Stimulated activated naive CD4-positive, alpha-beta T cell (primary cell): ENCODE measurements around the gene TUBB8.
A peak's percentile ranks its signal among the peaks of the same experiment; 100 is the strongest.
"Not testable (repeated sequence)": the region's sequence is repeated elsewhere in the genome, so short reads cannot be mapped to it uniquely, and the experiment has no call there.

Source experiments
- DNase-seq, 6 experiments: peaks; one replicate each; lab custom pipeline; 2025; lab: John Stamatoyannopoulos, UW

The TUBB8 gene

DNA sequence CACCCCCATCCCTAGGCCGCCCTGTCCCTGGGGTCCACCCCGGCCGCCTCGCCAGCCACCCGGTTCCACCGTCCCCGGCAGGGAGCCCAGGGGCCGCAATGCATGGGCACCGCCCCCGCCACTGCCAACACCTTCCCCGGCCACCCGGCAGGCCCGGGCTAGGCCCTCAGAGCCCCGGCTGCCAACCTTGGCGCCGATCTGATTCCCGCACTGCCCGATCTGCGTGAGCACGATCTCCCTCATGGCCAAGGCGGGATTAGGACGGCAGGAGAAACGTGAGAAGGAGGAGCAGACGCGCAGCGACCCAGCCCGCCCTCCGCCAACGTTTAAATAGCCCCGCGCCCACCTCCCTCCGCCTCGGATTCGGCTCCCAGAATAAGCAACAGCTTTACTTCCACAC lies at the start of gene TUBB8:
TSS of gene TUBB8 (minus strand) at position 301 of the 400 bp plus-strand sequence. CDS start at position 243, 58 bp downstream.
- DNase-seq: no peak

DNA sequence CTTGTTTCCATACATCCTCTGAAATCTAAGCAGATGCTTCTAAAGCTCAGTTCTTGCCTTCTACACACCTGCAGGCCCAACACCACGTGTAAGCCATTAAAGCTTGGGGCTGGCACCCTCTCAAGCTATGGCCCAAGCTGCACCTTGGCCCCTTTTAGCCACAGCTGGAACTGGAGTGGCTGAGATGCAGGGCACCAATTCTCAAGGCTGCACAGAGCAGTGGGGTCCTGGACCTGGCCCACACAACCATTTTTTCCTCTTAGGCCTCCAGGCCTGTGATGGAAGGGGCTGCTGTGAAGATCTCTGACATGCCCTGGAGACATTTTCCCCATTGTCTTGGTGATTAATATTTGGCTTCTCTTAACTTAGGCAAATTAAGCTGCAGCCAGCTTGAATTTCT lies 47.4 kb upstream of the TUBB8 start:
- no peak for DNase-seq

DNA sequence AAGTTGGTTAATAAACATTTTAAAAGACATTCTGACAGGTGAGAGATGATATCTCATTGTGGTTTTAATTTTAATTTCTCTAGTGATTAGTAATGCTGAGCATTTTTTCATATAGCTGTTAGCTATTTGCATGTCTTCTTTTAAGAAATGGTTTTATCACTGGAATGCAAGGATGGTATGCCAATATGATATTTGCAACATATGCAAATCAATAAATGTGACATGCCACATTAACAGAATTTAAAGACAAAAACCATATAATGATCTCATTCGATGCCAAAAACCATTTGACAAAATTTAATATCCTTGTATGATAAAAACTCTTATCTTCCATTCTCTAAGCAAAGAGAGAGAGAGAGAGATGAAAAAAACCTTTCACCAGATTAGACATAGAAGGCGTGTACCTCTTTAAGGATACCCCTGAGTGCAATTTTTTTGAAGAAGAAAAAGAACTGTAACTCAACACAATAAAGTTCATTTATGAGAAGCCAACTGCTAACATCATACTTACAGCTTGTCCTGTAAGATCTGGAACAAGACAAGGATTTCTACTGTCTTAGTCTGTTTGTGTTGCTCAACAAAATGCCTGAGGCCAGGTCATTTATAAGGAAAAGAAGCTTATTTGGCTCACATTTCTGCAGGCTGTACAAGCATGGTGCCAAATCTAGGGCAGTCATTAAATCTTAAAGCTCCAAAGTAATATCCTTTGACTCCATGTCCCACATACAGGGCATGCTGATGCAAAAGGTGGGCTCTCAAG lies 46.4 kb upstream of the TUBB8 start:
- no peak for DNase-seq

DNA sequence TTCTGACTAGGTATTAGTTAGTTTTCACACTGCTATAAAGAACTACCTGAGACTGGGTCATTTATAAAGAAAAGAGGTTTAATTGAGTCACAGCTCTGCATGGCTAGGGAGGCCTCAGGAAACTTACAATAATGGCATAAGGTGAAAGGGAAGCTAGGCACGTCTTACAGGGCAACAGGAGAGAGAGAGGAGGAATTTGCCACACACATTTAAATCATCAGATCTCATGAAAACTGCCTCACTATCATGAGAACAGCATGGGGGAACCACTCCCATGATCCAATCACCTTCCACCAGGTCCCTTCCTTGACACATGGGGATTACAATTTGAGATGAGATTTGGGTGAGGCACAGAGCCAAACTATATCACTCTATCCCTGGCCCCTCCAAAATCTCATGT lies 45.5 kb upstream of the TUBB8 start:
- no peak for DNase-seq

DNA sequence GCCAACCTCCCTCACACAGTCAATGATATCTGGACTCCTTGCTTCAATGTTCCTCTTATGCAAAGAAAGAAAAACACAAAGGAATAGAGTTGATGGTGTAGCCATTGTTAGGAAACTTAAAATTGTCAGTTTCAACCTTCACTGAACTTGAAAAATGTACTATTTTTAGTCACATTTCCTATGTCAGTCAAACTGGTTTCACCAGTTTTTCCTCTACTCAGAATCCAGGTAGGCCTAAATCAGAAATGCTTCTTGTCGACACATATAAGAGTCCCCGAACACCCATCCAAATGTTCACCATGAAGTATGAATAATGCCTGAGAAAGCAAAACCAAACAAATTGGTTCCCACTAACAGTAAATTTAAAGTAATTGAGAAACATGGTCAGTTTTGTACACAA lies 43.8 kb upstream of the TUBB8 start:
- no peak for DNase-seq

DNA sequence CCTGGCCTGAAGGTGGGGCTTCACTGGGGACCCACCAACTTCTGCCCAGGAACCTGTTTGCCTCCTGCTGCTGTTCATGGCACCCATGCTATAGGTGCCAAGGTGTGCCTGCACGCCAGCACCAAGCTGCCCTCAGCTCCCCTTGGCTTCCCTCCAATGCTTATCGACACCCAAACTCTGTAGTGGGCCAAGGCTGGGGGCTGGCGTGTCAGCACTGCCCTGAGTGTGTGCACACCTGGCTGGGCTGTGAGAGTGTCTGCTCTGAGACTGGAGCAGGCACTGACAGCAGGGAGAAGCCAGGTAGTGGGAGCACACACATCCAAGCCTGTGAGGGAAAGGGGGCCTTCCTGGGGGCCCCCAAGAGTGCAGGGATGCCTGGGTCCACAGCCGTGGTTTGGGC lies 43.1 kb upstream of the TUBB8 start:
- no peak for DNase-seq

DNA sequence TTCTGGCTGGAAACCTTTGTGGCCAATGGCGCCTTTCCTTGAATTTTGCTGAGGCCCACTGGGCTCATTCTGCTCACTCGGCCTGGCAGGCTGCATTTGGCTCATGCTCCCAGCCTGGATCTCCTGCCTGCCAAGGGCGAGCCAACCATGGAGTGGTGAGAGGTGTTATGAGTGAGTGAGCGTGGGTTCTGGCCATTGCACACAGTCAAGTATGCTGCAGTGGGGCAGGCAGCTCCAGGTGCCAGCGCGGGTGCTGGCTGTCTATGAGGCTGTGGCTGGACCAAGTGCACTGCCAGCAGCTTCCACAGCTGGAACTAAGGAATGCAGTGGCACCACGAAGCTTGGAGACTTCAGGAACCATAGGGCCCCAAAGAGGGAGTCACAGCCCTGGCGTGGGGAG lies 42.2 kb upstream of the TUBB8 start:
- DNase-seq: no peak

DNA sequence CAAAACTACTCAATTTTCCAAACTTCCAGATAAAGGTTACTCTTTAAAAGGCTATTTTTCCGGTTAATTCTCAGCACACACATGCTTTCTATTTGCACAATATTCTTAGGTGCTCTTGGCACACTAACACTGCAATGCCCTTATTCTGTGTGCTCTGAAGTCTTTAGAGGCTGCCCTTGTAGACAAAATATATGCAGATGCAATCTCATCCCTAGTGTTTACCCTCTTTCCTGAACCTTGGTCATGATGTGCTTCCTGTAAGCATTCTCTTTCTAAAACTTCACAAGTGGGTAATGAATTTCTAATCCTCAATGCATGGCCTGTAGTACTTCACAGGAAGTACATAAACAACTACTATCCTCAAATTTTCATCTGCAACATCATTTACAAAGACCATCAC lies 41.1 kb upstream of the TUBB8 start:
- no peak for DNase-seq

DNA sequence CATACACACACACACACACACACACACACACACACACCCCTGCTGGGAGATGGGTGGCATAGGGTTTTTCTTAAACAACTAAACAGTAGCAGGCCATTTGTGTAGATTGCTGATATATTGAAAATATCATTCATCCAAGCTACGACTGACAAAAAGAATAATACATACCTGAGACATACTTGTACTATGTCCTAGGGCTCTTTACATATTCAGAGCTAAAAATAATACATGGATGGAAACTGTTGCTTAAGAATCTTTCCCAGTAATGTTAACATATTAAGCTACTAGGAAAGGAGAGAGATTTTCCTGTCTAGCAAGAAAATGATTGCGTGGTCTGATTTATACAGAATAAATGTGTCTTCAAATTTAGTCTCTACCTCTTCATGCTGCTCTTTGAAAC lies 40.2 kb upstream of the TUBB8 start:
- DNase-seq: no peak

DNA sequence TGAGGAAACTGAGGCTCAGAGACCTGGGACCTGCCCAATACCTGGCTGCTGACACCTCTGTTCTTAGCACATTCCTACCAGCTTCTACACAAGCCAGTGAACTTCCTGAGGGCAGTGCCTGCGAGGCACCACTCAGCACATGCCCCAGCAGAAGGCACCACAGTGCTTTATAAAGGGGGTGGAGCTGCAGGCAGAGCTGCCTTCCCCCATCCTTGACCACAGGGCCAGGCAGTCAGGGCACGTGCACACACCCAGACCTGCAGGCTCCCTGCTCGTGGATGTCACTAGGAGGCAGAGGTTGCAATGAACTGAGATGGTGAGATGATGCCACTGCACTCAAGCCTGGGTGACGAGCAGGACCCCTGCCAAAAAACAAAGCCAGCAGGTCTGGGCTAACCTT lies 39.2 kb upstream of the TUBB8 start:
- no peak for DNase-seq

DNA sequence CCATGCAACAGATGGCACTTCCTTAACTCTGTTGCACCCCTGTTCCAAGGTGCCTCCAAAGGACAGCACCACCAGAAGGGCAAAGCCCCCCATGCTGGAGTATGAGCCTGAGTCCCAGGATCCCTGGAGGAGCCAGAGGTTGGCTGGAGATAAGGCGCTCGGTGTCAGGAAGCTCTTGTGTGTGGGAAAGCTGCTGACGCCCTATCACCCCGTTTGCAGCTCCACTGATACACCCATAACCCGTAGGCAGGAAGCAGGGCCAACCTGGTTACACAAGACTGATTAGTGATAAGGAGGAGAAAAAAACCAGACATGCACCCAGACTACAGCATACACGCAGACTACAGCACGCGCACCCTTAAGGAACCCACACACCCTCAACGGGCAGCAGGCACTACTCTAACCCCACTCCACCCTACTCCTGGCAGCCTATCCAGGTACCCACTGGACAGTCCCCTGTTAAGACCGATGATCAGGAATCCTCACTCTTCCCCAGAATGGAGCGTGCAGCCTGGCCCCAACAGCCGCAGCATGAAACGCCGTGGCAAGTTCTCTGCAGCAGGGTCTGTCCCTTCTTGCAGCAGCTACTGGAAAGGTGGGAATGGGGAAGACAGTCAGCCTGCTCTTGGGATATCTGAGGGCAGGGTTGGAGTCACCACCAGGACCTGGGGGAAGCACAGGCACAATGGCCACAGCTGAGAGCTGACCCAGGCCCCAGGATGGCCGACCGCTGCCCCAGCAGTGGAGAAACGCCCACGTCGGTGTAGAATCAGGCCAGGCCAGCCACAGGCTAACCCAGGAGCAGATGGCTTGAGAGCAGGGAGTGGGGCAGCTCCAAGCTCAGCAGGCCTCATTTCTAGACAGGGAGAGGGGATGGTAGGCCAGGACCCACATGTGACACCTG lies 38.3 kb upstream of the TUBB8 start:
- DNase-seq: no peak

DNA sequence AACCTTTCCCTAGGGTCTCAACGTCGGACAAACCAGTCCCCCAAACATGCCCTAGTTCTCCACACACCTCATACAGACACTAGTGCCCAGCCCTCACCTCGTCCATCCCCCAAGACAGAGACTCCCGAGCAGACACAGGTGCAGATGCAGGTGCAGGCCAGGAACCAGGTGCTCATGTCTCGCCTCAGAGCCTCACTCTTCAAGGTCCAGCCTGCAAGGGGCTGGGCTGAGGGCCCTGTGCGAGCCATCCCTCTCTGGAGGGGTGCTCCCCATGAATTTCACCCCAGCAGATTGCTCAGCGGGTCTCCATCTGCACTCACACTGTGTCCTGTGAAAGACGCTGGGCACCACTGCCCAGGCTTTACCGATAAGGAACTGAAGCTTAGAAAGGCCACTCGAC lies 36.9 kb upstream of the TUBB8 start:
- no peak for DNase-seq

DNA sequence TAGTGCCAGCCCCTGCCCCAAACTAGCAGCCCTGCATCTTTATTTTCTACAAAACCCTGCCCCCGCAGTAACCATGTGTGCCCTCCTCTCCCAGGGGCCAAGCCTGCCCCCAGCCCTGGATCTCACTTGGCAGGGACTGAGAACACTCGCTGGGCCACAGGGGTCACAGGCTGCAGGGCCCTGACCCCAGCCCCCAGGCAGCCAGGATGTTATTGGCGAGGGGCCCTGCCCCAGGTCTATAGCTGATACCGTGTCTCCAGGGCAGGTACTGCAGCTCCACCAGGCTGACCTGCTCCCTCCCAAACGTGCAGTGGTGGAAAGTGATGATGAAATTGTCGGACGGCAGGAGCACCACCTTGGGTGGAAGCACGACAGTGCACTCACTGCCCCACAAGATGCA lies 35.9 kb upstream of the TUBB8 start:
- no peak for DNase-seq

DNA sequence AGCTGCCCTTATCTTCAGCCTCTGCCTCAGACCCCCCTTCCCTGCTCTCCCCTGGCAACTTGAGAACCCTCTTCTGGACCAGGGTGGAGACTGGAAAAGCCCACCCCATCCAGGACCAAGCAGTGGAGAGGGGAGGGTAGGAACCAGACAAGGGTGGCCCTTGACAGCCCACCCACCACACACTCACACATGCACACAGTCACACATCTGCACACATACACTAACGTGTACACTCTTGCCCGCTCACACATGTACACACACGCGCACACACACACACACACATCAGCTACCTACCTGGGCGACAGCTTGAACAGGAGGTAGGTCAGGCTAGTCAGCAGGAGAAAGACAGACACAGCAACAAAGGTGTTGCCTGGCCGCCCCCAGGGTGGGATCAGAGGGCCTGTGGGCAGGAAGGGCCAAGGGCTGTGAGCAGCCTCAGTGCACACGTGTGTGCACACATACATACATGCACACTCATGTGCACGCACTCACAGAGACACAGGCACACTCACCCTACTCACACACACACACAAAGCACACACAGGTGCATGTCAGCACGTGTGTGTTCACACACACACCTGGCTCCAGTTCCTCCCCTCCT lies 34.9 kb upstream of the TUBB8 start:
- no peak for DNase-seq

DNA sequence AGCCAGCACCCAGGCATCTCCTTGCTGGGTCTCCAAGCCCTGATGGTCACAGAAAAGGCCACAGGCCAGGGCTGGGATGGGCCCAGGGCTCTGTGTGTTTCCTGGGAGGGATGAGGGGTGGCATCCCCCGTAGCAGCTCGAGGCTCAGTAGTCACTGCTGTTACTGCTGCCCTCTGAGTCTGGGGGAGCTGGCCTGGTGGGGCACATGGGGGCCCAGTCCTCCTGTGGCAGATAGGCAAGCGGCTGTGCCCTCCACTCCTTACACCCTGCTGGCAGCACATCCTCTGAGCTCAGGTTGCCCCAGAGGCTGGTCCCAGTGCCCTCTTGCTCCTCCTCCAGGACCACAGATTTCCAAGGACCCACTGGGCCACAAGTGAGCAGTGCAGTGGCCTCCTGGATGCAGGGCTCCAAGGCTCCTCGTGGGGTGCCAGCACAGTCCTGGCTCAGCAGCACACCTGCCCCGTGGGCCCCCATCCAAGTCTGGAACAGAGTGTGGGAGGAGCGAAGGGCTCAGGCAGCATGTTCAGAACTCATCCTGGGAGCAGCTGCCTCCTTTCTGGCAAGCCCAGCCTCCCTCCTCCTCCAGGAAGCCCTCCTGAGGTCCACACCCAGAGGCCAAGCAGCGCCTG lies 31.5 kb upstream of the TUBB8 start:
- no peak for DNase-seq

DNA sequence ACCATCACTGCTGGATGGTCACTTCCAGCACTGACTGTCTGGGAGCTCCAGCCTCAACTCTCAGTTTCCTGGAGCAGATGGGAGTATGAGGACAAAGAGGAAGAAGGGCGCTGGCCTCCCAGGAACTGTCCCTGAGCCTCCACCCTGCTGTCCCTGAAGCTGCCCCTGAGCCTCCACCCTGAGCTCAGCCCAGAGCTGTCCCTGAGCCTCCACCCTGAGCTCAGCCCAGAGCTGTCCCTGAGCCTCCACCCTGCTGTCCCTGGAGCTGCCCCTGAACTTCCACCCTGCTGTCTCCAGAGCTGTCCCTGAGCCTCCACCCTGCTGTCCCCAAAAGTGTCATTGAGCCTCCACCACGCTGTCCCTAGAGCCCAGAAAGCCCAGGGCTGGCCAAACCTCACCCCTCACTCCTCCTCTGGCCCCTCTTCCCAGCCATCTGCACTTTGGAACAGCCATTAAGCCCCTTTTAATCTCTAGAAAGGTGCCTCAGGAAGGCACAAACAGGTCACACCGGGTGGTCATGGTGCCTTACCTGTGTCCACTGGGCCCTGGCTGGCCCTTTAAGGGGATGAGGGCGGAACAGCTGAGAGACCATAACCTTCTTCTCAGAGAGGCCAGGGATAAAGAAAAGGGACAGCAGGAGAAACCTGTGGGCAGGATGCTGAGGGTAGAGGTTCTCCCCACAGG lies 30.6 kb upstream of the TUBB8 start:
- DNase-seq: no peak

DNA sequence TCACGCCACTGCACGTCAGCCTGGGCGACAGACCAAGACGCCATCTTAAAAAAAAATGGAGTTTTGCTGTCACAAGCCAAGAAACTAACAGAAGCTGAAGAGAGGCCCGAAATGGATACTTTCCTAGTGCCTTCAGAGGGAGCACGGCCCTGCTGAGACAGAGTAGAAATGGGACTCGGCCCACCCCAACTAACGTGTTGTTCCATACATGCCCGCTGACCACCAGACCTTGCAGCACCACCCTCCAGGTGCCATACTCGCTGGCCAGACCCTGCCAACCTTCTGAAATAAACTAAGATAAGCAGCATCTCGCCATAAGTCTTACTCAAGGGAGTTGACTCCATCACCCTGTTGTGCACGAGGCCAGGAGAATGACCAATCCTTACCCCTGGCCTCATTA lies 29.5 kb upstream of the TUBB8 start:
- DNase-seq: no peak

DNA sequence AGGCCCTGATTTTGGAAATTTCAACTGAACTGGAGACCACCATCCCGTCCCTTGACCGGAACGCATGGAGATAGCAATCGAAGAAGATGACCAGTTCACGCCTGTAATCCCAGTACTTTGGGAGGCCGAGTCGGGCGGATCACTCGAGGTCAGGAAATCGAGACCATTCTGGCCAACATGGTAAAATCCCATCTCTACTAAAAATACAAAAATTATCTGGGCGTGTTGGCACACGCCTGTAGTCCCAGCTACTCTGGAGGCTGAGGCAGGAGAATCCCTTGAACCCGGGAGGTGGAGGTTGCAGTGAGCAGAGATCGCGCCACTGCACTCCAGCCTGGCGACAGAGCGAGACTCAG lies 25.1 kb upstream of the TUBB8 start:
- not testable (repeated sequence) for DNase-seq

DNA sequence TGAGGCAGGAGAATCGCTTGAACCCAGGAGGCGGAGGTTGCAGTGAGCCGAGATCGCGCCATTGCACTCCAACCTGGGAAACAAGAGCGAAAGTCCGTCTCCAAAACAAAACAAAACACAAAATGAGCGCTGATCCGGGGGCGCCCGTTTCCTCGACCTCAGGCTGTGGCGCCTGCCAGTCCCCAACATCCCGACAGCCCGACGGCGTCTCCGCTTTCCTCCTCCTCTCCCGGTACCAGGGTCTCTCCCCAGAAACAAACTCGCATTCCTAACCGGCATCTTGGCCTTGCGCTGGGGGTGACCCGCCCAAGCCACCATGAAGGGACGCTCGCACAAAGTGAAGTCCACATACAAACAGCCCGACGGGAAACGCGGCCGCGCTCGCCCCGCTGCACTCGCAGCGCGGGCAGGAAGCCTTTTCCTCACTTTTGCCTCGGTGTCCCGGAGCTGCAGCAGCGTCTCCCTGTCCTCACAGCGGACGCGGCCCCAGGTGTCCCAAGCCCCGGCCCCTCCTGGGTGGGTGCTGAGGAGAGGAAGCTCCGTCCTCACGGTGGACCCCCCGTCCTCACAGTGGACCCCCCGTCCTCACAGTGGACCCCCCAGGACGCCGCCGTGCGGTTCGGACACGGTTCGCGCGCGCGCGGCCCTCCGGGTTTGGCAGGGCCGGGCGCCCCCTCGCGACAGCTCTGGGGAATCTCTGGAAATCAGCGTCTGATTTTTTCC lies 24.6 kb upstream of the TUBB8 start:
- peak in 4 of 6 experiments; percentile 9 to 41 (median 38) for DNase-seq

DNA sequence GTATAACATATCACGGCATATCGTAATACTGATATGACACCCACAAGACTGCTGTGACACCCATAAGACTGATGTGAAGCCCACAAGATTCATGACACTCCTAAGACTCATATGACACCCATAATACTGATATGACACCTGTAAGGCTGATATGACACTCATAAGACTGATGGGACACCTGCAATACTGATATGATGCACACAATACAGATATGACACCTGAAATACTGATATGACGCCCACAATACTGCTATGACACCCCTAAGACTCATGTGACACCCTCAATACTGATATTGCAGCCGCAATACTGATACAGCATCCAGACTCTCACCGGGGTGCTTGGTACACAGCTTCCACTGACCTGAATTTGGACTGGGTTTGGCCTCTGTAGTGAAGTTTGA lies 19.1 kb upstream of the TUBB8 start:
- DNase-seq: not testable (repeated sequence)

DNA sequence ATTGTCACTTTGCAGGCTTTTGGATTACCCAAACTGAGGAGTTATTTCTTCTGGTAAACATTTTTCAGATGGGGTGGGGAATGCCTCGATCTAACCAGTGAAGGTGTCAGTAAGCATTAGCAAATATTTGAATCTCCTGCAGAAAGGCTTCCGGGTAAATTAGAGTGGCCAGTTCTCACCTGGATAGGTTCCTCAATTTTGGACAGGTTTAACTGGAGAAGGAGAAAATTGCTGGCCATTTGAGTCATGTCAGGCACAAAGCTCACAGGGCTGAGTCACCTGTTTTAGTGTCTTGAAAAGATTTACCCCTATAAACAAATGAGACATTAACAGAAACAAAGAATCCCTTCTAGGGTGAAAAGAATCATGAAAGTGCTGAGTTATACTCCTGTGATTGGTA lies 830 bp upstream of the TUBB8 start:
- not testable (repeated sequence) for DNase-seq
